Measurements from ENCODE around the gene FAM53A.

- TF ChIP-seq CTCF (conservative IDR thresholded peaks at IDR 0.05; ENCODE audit: low read length) (no peak), EZH2phosphoT487 (IDR thresholded peaks at IDR 0.05; ENCODE audit: borderline replicate concordance, low read depth, low read length) (no peak)
Observed at GRCh38 chr4:1616557-1616930, 67.6 kb downstream of the FAM53A start.
